ENCODE data around the gene A1CF.
"Not testable (repeated sequence)": the region's sequence is repeated elsewhere in the genome, so short reads cannot be mapped to it uniquely, and the experiment has no call there.

Gene A1CF

DNA sequence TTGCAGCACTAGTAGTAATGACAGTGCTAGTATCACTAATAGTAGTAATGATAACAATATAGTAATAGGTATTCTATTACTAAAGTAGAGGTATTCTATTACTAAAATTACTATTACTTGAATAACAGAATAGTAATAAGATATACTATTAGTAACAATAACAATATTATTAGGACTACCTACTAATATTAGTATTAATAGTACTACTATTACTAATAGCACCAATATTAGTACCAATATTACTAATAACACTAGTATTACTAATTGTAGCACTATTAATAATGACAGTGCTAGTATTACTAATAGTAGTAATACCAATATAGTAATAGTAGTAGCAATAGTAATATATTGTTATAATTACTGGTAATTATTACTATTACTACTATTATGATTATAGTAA lies 24.1 kb downstream of the A1CF start:
- no peak for DNase-seq

DNA sequence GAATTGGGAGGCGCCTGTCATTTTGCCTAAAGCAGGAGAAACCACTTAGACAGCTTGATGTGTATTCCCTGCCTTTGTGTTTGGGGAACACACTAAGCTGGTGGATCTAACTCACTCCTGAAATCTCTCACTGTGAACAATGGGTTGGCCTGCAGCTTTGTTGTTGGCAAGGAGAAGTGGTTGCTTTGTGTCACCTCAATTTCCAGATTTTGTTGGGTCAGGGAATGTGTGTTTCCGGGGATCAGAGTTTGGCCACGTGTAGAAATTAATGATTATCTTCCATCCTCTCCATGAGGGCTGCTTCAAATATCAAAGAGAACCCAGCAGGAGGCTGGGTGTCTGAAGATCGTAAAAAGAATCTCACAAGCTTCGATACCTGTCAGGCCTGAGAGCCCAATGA lies 27.8 kb downstream of the A1CF start:
- DNase-seq: no peak

DNA sequence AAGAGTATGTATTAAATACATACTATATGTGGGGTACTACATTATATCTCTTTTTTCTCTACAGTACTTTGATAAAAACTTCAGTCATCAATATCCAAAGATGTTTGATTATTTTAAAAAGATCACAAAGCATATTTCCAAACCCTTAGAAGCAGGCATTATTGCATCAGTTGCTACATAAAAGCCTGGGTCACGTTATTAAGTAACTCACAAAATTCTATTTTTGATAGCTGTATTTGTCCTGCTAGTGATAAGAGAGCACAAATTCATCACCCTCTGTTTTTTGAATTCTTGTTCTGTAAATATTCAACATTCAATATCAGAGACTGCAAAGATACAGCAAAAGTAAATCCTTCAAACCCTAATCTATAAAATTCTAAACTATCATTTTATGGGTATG lies 30.0 kb downstream of the A1CF start:
- DNase-seq: no peak

DNA sequence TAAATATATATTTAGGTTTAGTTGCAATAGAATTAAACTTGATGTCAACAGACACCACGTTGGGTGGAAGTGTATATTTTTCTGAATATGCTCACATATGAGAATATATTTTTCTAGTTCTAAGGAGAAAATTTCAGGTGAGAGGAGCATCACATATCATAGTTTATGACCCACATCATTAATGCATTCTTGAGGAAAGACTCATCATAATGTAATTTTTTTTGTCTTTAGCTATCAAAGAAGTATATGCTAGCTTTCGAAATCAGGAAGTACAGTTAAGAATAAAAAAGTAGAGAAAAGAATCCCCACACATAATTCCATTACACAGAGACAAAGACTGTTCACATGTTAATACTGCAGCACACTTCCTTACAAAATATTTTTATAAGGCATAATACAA lies 30.4 kb downstream of the A1CF start:
- no peak for DNase-seq

DNA sequence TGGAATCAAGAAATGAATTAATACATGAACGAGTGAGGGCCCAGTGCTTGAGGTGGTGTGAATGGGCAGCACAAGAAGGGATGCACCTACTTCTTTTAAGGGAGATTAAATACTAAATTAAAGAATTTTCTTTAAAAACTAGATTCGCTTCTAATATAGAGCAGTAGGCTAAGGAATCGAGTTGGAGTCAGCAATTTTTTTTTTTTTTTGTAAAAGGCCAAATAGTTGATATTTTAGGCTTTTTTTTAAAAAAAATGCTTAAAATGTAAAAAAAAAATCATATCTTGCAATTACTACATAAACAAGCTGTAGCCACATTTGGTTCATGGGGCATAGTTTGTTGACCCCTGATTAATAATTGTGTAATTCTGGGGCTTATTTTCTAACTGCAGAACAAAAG lies 31.9 kb downstream of the A1CF start:
- no peak for DNase-seq

DNA sequence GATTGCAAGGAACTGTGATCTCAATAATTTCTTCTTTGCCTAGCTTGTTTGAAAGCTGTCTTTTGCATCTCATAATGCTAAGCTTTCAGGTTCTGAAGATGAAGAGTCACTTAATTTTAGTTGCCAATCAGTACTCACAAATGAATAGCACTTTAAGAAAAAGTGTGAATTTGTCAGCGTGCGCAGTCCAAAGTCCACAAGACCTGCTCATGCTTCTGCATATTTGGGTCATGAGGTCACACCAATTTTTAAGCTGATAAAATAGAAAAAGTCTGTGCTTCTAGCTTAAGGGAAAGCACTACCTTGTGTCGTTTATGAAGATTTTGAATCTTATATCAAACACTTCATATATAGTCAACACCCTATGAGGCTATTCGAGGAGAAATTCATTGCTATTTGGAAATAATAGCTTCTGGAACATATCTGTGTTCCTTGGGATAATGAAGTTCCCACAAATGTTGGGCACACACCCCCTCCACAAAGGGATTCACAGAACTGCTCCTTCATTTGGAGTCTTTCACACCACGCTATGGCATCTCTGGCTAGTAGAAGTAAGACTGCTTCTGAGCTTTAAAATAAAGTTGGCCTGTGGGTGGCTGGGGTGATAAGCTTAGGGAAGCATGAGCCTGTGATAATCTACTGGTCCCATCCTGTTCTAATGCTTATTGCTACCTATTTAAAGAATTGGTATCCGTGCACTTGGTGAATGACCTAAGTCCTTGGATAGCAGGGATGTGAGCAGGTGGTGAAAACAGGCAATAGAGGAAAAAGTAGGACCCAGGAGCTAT lies 33.3 kb downstream of the A1CF start:
- no peak for DNase-seq

DNA sequence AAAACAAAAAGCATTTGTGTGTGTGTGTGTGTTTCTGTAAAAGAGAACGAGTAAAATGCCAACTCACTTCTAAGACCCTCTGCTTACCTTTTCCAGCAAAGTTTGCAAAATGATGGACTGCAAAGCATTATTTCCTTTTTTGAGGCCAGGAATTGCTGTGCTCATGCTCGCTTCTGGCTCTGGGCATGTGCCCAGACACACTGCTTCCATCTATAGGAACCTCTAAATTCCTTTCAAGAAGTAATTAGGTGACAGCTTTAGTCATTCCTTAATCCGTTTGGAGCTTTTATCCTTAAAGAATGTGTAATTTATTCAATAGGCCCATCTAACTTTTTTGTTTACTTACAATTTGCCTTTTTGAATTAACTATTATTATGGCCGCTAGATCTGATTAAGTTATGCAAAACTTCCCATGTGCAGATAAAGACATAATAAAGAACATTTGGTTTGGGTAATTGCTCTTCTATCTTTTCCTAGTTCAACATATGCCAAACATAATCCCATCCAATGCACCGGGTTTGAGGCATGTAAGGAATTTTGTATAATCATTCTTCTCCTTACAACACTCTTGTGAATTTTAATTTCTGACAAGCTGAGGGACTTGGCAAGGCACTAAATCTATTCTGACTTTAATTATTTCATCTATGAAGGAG lies 34.7 kb downstream of the A1CF start:
- DNase-seq: no peak

DNA sequence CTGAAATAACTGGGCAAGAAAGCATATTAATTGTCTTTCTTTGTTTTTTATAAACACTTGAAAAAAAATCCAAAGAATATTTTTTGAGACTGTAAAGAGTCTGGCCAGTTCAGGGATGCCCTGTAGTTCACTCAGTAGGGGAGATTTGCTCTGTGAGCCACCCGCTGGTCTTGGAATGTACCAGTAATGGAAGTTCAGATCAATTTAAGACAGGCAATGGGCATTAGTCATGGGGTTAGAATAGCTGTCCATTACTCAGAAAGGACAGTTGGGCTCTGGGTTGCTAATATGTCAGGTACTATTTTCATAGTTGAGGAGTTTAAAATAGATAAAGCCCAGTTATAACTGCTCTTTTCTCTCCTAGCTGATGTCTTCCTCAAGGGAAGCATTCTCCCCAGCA lies 38.7 kb downstream of the A1CF start:
- no peak for DNase-seq

DNA sequence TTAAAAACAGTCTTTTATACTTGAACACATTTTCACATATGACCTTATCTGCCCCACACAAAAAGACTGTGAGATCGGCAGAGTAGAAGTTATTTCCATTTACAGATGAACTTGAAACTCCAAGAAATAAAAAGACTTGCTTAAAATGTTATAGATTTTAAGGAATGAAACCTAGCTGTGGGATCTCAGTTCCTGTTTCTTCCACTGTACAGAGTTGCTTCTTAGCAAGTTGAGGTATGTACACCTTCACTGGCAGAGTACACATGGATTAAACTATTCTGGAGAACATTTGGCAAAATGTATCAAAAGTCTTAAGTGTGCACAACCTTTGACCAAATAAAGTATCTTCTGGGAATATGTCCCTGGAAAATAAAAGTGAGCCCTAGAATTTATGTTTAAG lies 48.3 kb downstream of the A1CF start:
- no peak for DNase-seq

DNA sequence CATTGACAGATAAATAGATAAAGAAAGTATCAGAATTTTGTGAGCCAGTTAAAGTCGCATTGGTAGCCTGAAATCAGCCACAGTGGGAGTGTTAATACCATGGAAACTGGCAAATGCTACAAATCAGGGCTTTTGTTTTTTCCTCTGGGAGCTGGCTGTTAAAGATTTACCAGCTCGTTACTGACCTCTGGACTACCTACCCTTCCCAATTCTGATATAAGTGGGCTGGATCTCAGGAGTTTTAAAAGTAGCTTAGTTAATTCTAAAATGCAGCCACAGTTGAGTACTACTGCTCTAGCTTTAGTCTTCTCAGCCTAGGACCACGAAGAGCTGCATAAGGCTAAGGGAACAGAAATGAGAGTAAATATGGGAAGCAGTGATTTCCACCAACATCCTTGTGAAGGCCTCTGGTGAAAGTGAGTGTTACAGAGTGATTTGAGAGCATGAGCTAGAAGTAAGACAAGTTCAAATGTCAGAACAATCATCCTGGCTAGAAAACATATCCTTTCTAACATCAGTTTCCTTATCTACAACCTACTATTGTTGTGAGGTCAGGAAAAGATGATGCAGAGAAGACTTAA lies 53.2 kb downstream of the A1CF start:
- DNase-seq: no peak

DNA sequence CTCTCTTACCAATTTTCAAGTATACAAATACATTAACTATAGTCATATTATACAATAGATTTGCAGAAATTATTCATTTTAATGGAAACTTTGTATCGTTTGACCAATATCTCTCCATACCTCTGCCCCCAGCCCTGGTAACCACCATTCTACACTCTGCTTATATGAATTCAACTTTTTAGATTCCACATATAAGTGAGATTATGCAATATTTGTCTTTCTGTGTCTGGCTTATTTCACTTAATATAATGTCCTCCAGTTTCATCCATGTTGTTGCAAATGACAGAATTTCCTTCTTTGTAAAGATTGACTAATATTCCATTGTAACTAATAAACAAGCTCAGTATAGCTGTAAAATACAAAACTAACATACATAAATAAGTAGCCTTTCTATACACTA lies 55.4 kb downstream of the A1CF start:
- no peak for DNase-seq

DNA sequence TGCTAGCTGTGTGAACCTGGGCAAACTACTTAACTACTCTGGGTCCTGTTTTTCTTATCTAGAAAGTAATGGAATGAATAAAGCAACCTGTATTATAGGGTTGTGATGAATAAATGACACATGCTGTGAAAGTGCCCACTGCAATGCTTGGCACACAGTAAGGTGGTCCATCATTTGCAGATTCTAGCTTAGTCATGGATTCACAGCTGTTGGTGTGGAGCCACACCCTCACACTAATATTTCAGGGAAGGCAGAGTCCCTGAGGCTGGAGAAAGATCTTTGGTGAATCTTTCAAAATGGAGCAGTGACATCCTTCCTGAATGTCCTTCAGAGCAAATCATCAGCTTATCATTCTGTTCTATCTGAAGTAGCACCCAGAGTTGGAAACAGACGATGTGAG lies 60.6 kb downstream of the A1CF start:
- no peak for DNase-seq

DNA sequence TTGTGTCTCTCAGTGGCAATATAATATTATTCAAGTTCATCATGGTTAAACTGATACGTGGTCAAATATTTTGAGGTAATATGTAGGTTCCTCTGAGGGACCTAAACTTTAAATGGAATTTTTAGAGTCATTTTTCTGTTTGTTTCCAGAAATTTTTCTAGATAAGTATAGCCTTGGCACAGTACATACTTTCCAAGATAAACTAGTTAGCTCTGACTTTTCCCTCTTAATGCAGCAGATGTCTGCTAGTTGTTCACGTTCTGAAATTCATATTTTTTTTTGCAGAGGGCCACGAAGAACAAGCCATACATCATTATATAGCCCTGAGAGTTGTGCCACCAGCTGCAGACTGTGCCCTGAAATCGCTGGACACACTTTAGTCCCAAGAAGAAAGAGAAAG lies 61.6 kb downstream of the A1CF start:
- DNase-seq: no peak

DNA sequence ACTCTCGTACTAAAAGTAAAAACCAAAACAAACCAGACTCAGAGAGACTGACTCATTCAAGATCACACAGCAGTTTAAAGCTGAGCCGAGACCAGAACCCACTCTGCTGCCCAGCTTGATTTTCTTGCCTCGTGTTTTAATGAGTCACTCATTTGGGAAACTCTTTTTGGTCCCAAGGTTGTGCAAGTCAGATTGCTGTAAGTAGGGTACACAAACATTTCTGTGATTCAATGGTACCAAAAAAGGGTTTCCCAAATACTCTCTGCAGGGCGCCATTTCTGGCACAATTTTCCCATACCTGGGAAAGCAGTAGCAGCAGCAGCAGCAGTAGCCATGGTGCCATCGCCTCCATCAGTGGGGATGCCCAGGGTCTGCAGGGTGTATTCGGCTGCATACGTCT lies 75.8 kb downstream of the A1CF start:
- no peak for DNase-seq

DNA sequence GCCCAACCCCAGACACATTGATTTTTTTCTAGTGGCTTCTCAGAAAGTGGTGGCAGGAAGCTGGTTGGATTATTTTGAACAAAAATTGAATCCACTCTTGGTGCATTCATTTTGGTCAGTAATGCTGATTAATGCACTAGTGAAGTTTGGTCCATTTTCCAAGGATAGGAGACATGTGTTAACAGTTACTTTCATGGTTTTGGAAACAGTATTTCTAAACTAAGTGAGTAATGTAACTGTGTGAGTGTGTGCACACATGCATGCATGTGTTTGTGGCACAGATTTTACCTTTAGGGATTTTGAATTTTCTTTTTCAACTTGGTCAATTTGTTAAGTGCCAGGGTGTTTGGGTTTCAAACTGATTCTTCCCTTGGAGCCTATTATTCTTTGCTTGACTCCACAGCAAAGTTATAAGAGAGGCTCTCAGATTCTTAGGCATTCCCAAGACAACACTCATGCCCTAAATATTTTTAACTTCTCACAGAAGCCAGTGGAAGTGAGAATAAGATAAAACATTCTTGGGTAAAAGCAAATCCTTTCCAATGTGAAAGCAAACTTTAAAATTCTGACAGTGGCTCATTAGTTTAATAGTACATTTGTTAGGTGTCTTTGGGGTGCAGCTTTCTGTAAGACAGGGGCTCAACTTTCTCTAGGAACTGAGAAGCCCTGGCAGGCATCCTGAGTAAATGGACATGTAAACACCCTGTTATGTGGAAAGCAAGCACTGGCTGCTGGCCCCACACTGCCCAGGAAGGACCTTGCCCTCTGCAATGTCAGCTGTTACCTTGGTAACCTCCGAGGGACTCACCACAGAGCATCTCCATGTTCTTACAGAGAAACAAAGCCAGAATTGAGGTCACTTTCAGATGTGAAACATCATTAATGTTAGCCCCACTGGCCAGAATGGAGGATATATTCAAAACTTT lies 77.3 kb downstream of the A1CF start:
- no peak for DNase-seq

DNA sequence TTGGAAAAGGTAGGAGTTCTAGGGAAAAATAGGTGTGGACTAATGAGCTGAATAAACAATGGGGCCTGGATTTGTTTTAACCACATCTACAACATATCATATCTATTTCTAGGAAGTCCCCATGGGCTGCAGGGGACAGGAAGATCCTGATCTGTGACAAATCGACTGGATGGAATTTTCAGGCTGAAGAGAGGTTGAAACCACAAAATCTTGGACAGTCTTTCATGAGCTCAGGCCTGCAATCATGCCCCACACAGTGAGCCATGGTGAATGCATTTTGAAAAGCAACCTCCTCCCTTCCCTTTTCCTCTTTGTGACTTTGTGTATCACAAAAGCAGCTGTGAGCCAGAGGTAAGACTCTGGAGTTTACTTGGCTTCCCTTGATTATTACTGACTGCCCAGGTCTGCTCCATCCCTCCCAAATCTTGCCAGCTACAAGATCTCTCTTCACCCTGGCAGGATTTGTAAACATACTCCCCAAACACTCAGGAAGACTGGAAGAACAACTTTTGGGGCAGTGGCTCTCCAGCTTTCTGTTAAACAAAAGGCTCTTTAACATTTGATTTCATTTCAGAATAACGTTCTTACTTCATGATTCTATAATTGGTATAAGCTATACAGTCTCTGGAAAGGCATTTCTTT lies 79.3 kb downstream of the A1CF start:
- no peak for DNase-seq

DNA sequence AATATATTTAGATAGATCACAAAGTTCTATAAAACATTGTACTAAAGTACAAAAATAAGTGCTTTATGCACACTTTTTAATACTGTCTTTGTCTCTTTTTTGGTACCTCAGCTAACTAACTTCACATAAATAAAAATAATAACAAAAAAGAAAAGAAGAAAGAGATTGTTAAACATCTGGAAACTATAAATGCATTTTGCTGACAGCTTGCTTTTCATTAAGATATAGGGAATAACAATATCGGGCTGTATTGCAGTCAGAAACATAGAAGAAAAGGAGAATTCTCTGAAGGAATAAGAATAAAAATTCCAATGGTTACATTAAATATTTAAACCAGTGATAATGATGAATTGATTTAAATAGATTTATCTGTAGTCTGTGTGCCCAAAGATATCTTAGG lies 85.8 kb downstream of the A1CF start:
- DNase-seq: no peak

DNA sequence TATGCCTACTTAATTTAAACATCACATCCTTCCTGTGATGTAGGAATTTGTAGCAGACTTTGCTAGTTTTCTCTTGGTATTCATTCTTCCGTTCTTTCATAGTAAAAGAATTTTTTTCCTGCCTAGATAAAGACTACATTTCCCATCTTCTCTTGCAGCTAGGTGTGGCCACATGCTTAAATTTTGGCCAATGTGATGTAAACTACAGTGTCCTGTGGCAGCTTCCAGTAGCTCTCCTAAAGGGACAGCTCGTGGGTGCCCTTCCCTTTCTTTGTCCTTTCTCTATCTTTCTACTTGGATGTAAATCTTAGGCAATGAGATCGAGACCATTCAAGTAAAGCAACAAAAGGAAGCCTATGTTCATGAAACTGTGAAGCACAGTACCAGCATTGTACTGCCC lies 87.1 kb downstream of the A1CF start:
- DNase-seq: no peak

DNA sequence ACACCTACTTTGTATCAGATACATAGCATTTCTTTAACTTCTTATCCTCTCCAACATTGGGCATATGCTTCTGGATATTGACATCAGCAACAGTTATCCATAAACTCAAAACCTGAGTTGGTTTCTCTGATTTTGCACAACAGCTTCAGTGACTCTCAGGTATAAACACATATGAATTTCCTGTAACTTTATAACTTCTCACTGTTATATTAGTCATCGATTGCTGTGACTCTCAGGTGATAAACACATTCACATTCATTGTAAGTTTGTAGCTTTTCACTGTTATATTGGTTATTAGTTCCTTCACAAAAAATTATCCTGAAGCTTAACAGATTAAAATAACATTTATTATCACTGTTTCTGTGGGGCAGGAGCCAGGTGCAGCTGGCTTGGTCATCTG lies 88.7 kb downstream of the A1CF start:
- DNase-seq: no peak

DNA sequence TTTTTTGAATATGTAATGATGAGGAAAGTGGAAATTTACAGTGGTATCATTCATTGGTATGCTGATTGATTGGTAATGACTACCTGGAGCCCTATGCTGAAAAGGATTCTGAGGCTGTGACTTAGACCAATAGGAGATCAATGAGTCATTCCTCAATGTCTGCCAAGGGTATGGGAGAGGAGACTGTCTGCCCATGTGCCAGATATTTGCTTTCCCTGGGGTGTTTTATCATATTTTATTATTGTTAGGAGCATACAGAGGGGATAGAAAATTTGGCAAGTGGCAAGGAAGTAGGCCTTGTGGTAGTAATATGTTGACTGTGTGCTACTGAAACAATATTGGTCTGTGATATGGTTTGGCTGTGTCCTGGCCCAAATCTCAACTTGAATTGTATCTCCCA lies 90.9 kb downstream of the A1CF start:
- no peak for DNase-seq

DNA sequence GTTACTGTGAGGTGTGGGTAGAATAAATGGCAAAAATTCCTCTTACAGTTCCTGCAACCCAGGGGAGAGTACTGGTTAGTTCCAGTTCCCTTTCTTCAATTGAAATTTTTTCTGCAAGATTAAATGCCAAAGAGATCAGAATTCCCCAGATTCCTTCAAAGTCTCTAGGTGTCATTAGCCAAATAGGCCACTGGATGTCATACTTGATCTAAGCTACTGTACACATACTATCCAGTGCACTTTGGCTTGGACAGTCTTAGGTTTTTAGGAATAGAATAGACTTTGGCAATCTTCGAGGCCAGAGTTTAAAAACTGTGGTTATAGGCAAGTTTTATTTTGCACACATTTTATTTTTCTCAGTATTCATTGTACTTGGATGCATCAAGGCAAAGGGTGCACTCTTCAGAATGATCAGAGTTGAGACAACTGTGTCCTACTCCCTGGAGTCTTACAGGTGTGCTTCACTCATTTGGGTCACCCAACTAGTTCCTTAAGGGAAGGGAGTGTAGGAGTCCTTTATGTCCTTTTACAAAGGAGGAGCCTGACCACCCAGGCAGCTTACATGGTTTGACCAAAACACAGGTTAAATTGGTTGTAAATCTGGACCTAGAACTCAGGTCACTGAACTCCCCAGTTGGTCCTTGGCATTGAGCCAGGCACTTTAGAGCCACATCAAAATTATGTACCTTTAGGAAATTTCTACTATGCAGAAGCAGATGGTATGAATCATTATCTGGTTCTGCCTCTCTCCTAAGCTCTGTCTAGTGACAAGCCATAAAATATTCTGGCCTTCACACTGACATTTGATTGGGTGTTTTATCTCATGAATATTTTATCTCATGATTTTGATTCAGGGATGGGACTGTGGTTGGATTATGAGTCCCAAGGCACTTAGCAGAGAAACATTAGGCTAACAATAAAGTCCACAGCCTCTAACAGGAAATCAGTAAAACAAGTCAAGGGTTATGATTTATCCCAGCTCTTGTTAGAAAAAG lies 96.2 kb downstream of the A1CF start:
- DNase-seq: no peak

DNA sequence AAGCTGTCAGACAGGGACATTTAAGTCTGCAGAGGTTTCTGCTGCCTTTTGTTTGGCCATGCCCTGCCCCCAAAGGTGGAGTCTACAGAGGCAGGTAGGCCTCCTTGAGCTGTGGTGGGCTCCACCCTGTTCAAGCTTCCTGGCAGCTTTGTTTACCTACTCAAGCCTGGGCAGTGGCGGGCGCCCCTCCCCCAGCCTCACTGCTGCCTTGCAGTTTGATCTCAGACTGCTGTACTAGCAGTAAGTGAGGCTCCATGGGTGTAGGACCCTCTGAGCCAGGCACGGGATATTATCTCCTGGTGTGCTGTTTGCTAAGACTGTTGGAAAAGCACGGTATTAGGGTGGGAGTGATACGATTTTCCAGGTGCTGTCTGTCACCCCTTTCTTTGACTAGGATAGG lies 97.5 kb downstream of the A1CF start:
- not testable (repeated sequence) for DNase-seq
